Measurements from ENCODE around the gene PIK3CG.

GRCh38 chr7:106820321-106821217 is 44.5 kb upstream of the PIK3CG start:
- TF ChIP-seq CTCF (IDR thresholded peaks at IDR 0.05) (no peak), POLR2A (IDR thresholded peaks at IDR 0.05) (no peak)
